ENCODE measurements around the gene SCRN1.

Gene SCRN1

DNA sequence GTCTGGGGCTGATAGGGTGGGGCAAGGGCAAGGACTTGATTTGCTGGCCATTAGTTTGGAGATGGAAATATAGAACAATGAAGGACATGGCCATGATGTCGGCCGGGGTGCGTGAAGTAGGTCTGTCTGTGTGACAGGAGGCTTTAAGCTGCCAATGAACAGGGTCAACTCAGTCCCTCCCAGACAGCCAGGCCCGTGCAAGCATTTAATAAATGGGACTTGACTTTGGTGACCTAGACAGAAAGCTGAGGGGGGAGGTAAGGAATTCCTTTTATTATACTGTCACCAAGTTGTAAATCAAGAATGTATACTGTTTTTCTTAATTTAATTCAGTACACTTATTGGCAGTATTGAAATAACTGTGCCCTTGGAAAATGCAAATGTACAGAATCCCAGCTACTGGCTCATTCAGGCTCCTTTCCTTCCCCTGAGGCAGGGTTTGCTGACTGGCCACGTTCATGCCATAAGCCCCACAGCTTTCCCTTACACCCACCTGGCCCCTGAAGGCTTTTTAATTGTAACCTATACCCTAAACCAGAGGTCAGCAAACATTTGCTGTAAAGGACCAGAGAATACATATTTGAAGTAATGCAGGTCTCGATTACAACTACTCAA, 96.1 kb downstream of the SCRN1 start:
- no peak for TF ChIP-seq CEBPB (IDR thresholded peaks at IDR 0.05)
- no peak for TF ChIP-seq YY1 (IDR thresholded peaks at IDR 0.05; ENCODE audit: low read depth)
- TF ChIP-seq, protein P1, sequence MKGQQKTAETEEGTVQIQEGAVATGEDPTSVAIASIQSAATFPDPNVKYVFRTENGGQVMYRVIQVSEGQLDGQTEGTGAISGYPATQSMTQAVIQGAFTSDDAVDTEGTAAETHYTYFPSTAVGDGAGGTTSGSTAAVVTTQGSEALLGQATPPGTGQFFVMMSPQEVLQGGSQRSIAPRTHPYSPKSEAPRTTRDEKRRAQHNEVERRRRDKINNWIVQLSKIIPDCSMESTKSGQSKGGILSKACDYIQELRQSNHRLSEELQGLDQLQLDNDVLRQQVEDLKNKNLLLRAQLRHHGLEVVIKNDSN (IDR thresholded peaks at IDR 0.05): no peak
- no peak for TF ChIP-seq EGR1 (IDR thresholded peaks at IDR 0.05)
- TF ChIP-seq RAD21 (IDR thresholded peaks at IDR 0.05; ENCODE audit: low read depth): no peak
- TF ChIP-seq TEAD4 (IDR thresholded peaks at IDR 0.05): no peak

DNA sequence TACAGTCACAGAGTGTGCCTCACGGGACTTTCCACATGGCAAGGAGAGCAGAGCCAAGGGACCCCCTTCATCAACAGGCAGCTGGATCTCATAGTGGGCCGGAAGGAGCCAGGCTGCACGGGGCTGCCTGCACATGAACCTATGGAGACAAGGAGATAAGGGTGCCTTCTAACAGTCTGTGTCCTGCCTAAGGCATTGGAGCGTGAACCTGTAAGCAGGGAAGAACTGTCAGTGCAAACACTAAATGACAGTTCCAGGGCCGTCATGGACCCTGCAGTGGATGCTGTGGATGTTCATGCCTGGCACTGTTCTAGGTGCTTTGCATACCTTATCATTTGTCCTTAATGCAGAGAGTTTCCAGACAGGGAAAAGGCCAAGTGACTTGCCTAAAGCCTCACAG, 97.4 kb downstream of the SCRN1 start:
- TF ChIP-seq TEAD4 (IDR thresholded peaks at IDR 0.05) (no peak), TCF12 (IDR thresholded peaks at IDR 0.05; ENCODE audit: low read depth) (no peak), YY1 (IDR thresholded peaks at IDR 0.05; ENCODE audit: low read depth) (no peak), CREB1 (IDR thresholded peaks at IDR 0.05; ENCODE audit: low read depth) (no peak), EP300 (IDR thresholded peaks at IDR 0.05; ENCODE audit: borderline replicate concordance) (no peak), EGR1 (IDR thresholded peaks at IDR 0.05) (no peak), ZBTB7A (IDR thresholded peaks at IDR 0.05; ENCODE audit: low read depth) (no peak), CEBPB (IDR thresholded peaks at IDR 0.05) (no peak), RAD21 (IDR thresholded peaks at IDR 0.05; ENCODE audit: low read depth) (no peak), FOXM1 (IDR thresholded peaks at IDR 0.05; ENCODE audit: borderline replicate concordance, low read depth) (no peak), NFIC (IDR thresholded peaks at IDR 0.05) (no peak), TAF1 (IDR thresholded peaks at IDR 0.05; ENCODE audit: low read depth) (no peak)
- TF ChIP-seq, protein P1 (IDR thresholded peaks at IDR 0.05): no peak
- TF ChIP-seq, protein P2, sequence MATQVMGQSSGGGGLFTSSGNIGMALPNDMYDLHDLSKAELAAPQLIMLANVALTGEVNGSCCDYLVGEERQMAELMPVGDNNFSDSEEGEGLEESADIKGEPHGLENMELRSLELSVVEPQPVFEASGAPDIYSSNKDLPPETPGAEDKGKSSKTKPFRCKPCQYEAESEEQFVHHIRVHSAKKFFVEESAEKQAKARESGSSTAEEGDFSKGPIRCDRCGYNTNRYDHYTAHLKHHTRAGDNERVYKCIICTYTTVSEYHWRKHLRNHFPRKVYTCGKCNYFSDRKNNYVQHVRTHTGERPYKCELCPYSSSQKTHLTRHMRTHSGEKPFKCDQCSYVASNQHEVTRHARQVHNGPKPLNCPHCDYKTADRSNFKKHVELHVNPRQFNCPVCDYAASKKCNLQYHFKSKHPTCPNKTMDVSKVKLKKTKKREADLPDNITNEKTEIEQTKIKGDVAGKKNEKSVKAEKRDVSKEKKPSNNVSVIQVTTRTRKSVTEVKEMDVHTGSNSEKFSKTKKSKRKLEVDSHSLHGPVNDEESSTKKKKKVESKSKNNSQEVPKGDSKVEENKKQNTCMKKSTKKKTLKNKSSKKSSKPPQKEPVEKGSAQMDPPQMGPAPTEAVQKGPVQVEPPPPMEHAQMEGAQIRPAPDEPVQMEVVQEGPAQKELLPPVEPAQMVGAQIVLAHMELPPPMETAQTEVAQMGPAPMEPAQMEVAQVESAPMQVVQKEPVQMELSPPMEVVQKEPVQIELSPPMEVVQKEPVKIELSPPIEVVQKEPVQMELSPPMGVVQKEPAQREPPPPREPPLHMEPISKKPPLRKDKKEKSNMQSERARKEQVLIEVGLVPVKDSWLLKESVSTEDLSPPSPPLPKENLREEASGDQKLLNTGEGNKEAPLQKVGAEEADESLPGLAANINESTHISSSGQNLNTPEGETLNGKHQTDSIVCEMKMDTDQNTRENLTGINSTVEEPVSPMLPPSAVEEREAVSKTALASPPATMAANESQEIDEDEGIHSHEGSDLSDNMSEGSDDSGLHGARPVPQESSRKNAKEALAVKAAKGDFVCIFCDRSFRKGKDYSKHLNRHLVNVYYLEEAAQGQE (IDR thresholded peaks at IDR 0.05; ENCODE audit: low read depth): no peak
- TF ChIP-seq, protein P3, sequence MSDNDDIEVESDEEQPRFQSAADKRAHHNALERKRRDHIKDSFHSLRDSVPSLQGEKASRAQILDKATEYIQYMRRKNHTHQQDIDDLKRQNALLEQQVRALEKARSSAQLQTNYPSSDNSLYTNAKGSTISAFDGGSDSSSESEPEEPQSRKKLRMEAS (IDR thresholded peaks at IDR 0.05): no peak

DNA sequence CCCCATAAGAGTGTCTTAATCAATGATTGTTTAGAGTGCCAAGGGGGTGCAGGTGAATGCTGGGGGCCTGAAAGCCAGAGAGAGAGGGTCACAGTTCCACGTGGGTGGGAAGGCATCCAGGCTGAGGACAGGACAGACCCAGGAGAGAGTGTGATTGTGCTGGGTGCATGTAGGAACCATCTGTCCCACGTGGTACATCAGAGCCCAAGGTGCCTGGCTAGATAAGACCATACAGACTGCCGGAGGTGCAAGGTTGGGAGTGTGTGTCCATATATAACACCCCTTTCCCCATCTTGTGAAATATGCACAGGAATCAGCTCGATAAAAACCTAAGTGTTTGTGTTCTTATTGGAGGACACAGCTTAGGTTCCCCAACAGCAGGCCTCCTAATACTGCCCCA, 97.8 kb downstream of the SCRN1 start:
- TF ChIP-seq NFIC (IDR thresholded peaks at IDR 0.05): no peak
- TF ChIP-seq RAD21 (IDR thresholded peaks at IDR 0.05; ENCODE audit: low read depth): no peak
- TF ChIP-seq YY1 (IDR thresholded peaks at IDR 0.05; ENCODE audit: low read depth): no peak
- TF ChIP-seq TEAD4 (IDR thresholded peaks at IDR 0.05): no peak
- no peak for TF ChIP-seq ZBTB7A (IDR thresholded peaks at IDR 0.05; ENCODE audit: low read depth)
- TF ChIP-seq EP300 (IDR thresholded peaks at IDR 0.05; ENCODE audit: borderline replicate concordance): no peak
- no peak for TF ChIP-seq CEBPB (IDR thresholded peaks at IDR 0.05)

DNA sequence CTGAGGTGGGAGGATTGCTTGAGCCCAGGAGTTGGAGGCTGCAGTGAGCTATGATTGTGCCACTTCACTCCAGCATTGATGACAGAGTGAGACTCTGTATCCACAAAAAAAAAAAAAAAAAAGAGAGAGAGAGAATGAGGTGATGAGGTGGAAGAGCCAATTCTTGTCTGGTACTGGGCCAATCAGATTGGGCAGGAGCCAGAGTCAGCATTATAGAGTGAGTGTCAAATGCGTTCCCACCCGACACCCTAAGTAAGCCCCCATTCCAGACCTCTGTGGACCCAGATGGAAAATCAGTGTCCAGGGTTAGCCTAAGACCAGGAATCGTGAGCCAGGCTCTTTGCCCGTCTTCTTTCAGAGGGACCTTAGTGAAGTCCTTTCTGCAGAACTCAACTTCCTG, 99.3 kb downstream of the SCRN1 start:
- no peak for TF ChIP-seq EP300 (IDR thresholded peaks at IDR 0.05; ENCODE audit: borderline replicate concordance)
- TF ChIP-seq ZBTB7A (IDR thresholded peaks at IDR 0.05; ENCODE audit: low read depth): no peak
- TF ChIP-seq, protein P1 (IDR thresholded peaks at IDR 0.05): no peak
- TF ChIP-seq TEAD4 (IDR thresholded peaks at IDR 0.05): no peak
- no peak for TF ChIP-seq FOXM1 (IDR thresholded peaks at IDR 0.05; ENCODE audit: borderline replicate concordance, low read depth)
- TF ChIP-seq CREB1 (IDR thresholded peaks at IDR 0.05; ENCODE audit: low read depth): no peak
- no peak for TF ChIP-seq RAD21 (IDR thresholded peaks at IDR 0.05; ENCODE audit: low read depth)
- no peak for TF ChIP-seq YY1 (IDR thresholded peaks at IDR 0.05; ENCODE audit: low read depth)
- no peak for TF ChIP-seq CEBPB (IDR thresholded peaks at IDR 0.05)
- no peak for TF ChIP-seq TAF1 (IDR thresholded peaks at IDR 0.05; ENCODE audit: low read depth)
- TF ChIP-seq, protein P2 (IDR thresholded peaks at IDR 0.05; ENCODE audit: low read depth): no peak

DNA sequence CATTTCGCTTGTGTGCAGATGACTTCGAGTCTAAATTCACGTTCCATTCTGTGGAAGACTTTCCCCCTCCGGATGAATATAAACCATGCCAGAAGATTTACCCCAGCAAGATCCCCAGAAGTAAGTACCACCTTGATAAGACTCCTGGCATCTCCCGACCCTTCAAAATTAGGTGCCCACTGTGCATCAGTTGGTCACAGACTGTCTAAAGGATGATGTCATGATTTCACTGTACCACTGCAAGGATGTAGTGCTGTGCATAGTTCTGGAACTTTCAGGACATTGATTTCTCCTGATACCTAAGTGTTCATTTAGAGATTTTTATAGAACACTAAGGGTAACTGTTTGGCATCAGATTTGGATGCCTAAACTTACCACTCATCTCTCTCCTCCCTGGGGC, 100.3 kb downstream of the SCRN1 start:
- no peak for TF ChIP-seq YY1 (IDR thresholded peaks at IDR 0.05; ENCODE audit: low read depth)
- TF ChIP-seq, protein P1 (IDR thresholded peaks at IDR 0.05): no peak
- no peak for TF ChIP-seq ZBTB7A (IDR thresholded peaks at IDR 0.05; ENCODE audit: low read depth)
- TF ChIP-seq, protein P3 (IDR thresholded peaks at IDR 0.05): no peak
- TF ChIP-seq EP300 (IDR thresholded peaks at IDR 0.05; ENCODE audit: borderline replicate concordance): no peak
- no peak for TF ChIP-seq RAD21 (IDR thresholded peaks at IDR 0.05; ENCODE audit: low read depth)
- no peak for TF ChIP-seq TAF1 (IDR thresholded peaks at IDR 0.05; ENCODE audit: low read depth)
- no peak for TF ChIP-seq CEBPB (IDR thresholded peaks at IDR 0.05)
- no peak for TF ChIP-seq NFIC (IDR thresholded peaks at IDR 0.05)
- no peak for TF ChIP-seq FOXM1 (IDR thresholded peaks at IDR 0.05; ENCODE audit: borderline replicate concordance, low read depth)
- TF ChIP-seq TEAD4 (IDR thresholded peaks at IDR 0.05): no peak
- TF ChIP-seq, protein P2 (IDR thresholded peaks at IDR 0.05; ENCODE audit: low read depth): no peak
- TF ChIP-seq EGR1 (IDR thresholded peaks at IDR 0.05): no peak
- TF ChIP-seq TCF12 (IDR thresholded peaks at IDR 0.05; ENCODE audit: low read depth): no peak
- no peak for TF ChIP-seq CREB1 (IDR thresholded peaks at IDR 0.05; ENCODE audit: low read depth)

All from Ishikawa (cell line).